Measurements from ENCODE around the gene FXYD2. TPM values are rescaled to one million over a fixed set of nuclear protein-coding genes. Genes with fewer than 3 reads are reported as not detected.

The FXYD2 gene
- total RNA-seq, 1 experiment from 2014 or later = not detected

DNA sequence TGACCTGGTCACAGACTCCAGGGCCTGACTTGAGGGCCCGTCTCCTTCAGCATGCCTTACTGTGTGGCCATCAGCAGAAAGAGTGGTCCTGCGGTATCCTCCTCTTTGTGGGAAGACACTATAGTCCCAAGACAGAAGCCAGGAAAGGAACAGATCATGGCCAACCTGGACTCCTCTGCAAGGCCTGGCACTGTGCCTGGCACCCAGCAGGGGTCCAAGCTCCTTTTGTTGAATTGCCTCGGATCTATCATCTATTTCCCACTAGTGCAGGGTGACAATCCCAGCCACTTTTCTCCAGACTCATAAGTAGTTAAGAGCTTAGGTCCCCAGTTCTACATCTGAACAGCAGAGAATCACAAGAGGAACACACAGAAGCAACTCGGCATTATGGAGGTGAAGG lies 54.5 kb downstream of the FXYD2 start:
- Histone ChIP-seq H3K27me3 (ENCODE audit: low read length) (peaks cover 92% of the 10 kb centered on the region), H3K4me2 (ENCODE audit: low read length) (no peak overlapping the region), H3K9me3 (ENCODE audit: low read length) (no peaks in the 10 kb centered on the region), H2AFZ (ENCODE audit: low read length) (no peak overlapping the region), H3K79me2 (ENCODE audit: low read length) (no peaks in the 10 kb centered on the region), H3K36me3 (ENCODE audit: low read depth, low read length) (no peaks in the 10 kb centered on the region), H3K9ac (ENCODE audit: low read length) (no peak overlapping the region), H3F3A (ENCODE audit: low read length, unreplicated experiment) (no peaks in the 10 kb centered on the region), H4K20me1 (ENCODE audit: low read length) (no peaks in the 10 kb centered on the region), H3K27ac (ENCODE audit: low read length) (no peak overlapping the region), H3K4me1 (ENCODE audit: insufficient read depth, low read length) (no peaks in the 10 kb centered on the region), H3K4me3 (ENCODE audit: low read length) (no peak overlapping the region), H3K9me2 (replicated peaks; ENCODE audit: low read length) (no peaks in the 10 kb centered on the region)
- no peak for DNase-seq
- CTCF ChIA-PET = no interaction called here
- no peak for ATAC-seq
- no TSS peak for BruUV-seq (replicated peaks)
- POLR2A ChIA-PET (ENCODE audit: unreplicated experiment) = no interaction called here
- intact Hi-C loops (cut with micrococcal nuclease) = no loop called here
- TF ChIP-seq EZH2phosphoT487 (IDR thresholded peaks at IDR 0.05; ENCODE audit: borderline replicate concordance, low read length) = no peak
- no peak for TF ChIP-seq EZH2 (IDR thresholded peaks at IDR 0.05; ENCODE audit: low read length, unreplicated experiment)
- TF ChIP-seq, protein P1, sequence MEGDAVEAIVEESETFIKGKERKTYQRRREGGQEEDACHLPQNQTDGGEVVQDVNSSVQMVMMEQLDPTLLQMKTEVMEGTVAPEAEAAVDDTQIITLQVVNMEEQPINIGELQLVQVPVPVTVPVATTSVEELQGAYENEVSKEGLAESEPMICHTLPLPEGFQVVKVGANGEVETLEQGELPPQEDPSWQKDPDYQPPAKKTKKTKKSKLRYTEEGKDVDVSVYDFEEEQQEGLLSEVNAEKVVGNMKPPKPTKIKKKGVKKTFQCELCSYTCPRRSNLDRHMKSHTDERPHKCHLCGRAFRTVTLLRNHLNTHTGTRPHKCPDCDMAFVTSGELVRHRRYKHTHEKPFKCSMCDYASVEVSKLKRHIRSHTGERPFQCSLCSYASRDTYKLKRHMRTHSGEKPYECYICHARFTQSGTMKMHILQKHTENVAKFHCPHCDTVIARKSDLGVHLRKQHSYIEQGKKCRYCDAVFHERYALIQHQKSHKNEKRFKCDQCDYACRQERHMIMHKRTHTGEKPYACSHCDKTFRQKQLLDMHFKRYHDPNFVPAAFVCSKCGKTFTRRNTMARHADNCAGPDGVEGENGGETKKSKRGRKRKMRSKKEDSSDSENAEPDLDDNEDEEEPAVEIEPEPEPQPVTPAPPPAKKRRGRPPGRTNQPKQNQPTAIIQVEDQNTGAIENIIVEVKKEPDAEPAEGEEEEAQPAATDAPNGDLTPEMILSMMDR (conservative IDR thresholded peaks at IDR 0.05; ENCODE audit: low read depth, low read length) = no peak

Other genes with a start within 250 kb of the FXYD2 start
- not detected in 2 replicates for gene DSCAML1, start 27.5 kb downstream of the FXYD2 start, total RNA-seq (2014; rRNA removed)
- gene FXYD6, start 51.9 kb upstream of the FXYD2 start, total RNA-seq (2014; rRNA removed) = not detected in 2 replicates
- 2.2 and 2.9 TPM in 2 replicates for gene TMPRSS13, start 104.7 kb upstream of the FXYD2 start, total RNA-seq (2014; rRNA removed)
- gene IL10RA, start 161.7 kb upstream of the FXYD2 start, total RNA-seq (2014; rRNA removed) = not detected in 2 replicates